Muscle of back (tissue), 11 donors: ENCODE results near the gene CCDC142. TPM values are rescaled to one million over a fixed set of nuclear protein-coding genes. Genes with fewer than 3 reads are reported as not detected.
A peak's percentile ranks its signal among the peaks of the same experiment; 100 is the strongest.
"Not testable (repeated sequence)": the region's sequence is repeated elsewhere in the genome, so short reads cannot be mapped to it uniquely, and the experiment has no call there.

ENCODE experiments used
- DNase-seq, 3 donors: peaks; one replicate each; pipeline versions ENCODE4 v3.0.0 to v3.0.0-alpha.2; 2013
- polyA plus RNA-seq, 10 donors: library from polyadenylated mRNA; unstranded; fragments of 120-200 nt; gene quantifications; one replicate each; pipeline ENCODE4 v1.2.1, GENCODE V29; 2013; ENCODE audit not compliant: insufficient read length in 10 of 10

The CCDC142 gene
- polyA plus RNA-seq, 10 donors = 4.8 to 11.4 (median 7.1) TPM

DNA sequence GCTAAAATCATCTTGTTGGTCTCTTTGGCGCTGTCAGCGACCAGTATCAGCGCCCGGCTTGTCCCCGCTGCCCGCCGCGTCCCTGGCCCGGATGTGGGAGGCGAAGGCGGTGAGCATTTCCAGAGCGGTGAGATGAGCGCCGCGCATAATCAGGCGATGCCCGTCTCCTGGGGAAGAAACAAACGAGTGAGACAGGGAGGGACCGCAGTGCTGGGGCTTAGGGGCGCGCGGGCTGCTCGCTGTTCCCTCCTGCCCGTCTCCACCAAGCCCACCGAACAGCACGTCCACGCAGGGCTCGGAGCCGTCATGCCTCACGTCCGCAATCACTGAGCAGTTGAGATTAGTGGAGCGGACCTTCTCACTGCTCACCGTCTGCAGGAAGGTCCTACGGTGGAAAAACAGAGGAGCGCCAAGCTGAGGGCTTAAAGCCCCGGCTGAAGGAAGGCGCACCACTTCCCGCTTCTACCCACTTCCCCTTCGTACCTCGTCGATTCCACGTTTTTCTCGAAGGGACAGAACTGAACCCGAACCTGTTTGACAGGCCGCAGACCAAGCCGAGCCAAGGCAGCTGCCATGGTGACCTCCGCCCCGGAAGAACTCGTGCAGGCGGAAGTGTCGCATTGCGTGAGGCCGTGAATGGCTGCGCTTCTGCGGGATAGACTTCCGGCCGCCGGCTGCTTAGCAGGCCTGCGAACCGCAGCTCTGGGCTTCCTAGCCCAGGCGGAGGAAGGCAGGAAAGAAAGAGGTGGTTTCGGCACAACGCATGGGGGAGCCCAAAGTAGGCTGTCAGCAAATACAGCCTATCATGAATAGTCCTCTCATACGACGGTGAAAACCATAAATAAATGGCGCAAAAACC, 10.5 kb downstream of the CCDC142 start, which contains the start of gene MRPL53:
Gene MRPL53 (minus strand): TSS at position 595 of the 859 bp plus-strand sequence. CDS start 20 bp downstream, at position 575.
- peak; percentile 95 to 98 (median 97) for DNase-seq

GRCh38 chr2:74471332-74472065, 11.3 kb downstream of the CCDC142 start:
- DNase-seq = no peak

DNA sequence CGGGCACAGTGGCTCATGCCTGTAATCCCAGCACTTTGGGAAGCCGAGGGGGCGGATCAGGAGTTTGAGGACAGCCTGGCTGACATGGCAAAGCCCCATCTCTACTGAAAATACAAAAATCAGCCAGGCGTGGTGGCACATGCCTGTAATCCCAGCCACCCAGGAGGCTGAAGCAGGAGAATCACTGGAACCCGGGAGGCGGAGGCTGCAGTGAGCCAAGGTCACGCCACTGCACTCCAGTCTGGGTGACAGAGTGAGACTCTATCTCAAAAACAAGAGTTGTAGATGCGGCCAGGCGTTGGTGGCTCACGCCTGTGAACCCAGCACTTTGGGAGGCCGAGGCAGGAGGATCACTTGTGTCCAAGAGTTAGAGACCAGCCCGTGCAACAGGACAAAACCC, 12.1 kb downstream of the CCDC142 start:
- not testable (repeated sequence) for DNase-seq

- peak in 1 of 3 donors; percentile 29 for DNase-seq
Measured at GRCh38 chr2:74464406-74464805, 18.4 kb downstream of the CCDC142 start.

DNA sequence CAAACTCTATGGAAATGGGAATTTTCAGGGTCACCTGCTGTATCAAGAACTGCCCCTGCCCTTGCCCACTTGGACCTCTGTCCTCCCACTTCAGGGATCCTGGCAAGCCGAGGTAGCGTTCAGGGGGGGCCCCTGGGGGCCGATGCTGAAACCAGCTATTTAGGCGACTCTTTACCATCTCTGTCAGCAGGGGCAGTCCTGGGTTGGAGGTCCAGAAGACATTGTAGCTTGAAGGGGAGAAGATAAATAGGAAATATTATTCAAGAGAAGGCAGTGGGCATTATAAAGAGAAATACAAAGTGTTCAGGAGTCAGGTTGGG, 20.1 kb downstream of the CCDC142 start:
- no peak for DNase-seq

GRCh38 chr2:74462054-74462785, 20.6 kb downstream of the CCDC142 start:
- no peak for DNase-seq

DNA sequence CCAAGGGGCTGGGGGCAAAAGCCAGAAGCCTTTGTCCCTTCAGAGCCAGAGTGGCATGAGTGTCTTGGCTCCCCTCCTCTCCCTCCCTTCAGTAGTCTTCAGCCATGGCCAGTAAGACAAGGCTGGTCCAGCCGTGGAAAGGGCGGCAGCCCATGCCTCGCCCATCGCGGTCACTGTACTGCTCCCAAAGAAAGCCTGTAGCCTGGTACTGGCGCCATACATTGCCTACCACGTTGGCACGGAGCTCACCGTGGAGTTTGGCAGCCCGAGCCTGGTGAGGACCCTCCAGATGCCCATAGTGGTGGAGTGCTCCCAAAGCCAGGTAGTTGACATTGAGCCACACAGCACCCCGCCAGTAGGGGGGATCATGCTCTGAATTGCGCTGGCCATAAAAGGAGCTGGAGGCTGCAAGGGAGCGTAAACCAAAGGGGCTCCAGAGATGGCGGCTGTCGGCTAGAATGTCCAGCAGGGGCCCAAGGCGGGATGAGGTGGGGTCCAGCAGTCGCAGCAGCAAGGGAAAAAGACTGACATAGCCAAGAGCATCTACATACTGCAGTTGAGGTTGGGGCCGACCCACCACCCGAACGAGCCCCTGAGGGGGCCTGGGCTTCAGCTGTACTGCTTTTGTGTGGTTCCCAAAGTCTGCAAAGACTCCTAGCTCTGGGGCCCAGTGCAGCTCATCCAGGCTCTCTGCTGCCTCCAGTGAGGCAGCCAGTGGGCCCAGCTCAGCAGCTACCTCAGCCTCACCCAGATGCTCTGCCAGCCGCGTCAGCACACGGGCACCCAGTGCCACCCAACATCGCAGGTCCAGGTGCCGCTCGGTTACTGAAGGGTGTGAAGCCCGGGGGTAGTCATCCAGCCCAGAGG, 21.4 kb downstream of the CCDC142 start:
- DNase-seq = no peak

GRCh38 chr2:74460187-74460586, 22.6 kb downstream of the CCDC142 start:
- DNase-seq = not testable (repeated sequence)

- DNase-seq = not testable (repeated sequence)
Measured at GRCh38 chr2:74459503-74460118, 23.2 kb downstream of the CCDC142 start.

DNA sequence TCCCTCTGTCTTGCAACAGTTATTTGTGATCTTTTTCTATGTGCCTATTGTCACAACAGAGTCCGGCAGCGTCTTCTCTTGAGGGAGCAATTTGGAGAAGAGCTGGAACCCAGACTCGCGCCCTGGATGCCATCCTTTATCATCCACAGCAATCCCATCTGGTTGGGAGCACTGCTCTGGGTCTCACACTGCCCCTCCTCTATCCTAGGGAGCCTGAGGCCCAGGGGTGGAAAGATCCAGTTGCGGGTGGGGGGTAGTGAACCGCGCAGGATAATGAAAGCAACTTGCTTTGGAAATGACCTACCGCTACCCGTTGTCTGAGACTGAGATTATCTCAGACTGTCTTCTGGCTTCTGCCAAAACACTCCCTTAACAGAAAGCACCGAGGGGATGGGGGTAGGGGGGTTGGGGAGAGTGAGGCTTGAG, 23.8 kb downstream of the CCDC142 start:
- no peak for DNase-seq

DNA sequence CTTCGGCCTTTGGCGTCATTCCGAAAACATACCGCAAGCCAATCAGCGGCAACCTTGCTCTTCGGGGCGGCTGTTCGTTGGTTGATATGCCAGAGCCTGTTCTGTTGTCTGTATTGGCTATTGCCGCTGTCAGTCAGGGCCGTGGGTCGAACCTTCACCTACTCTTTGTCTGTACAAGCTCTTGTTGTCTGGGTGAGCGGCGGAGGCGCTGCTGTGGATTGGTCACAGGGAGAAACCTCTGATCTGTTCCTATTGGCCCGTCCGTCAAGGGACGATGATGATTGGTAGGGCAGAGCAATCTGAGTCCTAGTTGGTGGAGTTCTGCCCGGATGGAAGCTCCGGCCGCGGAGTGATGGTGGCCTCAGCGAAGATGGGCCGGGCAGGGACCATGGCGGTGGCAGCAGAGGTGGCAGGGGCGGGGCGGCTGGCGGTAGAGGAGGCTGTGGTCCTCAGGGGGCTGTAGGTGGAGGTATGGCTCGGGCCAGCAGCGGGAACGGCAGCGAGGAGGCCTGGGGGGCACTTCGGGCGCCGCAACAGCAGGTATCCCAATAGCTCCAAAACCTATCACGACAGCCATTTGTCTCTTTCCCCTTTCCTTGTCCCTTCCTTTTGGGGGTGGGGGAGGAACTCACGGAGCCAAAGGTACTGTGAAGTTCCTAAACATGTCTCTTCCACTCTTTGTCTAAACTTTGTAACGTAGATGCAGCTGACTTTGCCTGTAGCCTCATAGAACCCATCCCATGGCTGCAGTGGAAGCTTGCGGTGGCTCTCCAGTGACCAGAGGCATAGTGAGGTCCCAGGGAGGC, 24.5 kb downstream of the CCDC142 start, which contains the start of gene WBP1:
Gene WBP1 (plus strand): TSS at position 307 of the 806 bp plus-strand sequence. CDS start 165 bp downstream, at position 472.
- peak; percentile 99 to 100 (median 100) for DNase-seq

GRCh38 chr2:74457549-74458131, 25.2 kb downstream of the CCDC142 start:
- DNase-seq = peak in 1 of 3 donors; percentile 70

GRCh38 chr2:74457129-74457548, 25.7 kb downstream of the CCDC142 start:
- DNase-seq = no peak

GRCh38 chr2:74454654-74455511, 27.9 kb downstream of the CCDC142 start, which contains the start of gene INO80B:
TSS of gene INO80B (plus strand) at chr2:74455087. CDS start at chr2:74455117, 30 bp downstream.
- DNase-seq = peak; percentile 98 to 99 (median 98)

- DNase-seq = no peak
Measured at GRCh38 chr2:74450570-74451190, 32.1 kb downstream of the CCDC142 start.

DNA sequence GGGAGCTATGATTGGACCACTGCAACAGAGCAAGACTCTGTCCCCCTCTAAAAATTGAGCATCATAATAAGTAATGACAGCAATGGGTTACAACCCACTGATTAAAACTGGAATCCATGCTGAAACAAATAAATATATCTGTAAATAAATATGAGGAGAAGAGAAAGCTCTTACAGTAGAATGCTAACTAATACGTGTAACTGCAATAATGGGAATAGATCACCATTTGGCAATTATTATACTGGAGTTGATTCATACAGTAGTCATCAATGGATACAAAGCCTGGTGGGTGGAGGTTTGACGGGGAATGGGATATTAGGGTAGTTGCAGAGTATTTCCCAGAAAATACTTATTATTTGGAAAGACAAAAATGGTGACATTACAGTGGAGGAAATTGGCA, 34.0 kb downstream of the CCDC142 start:
- DNase-seq = no peak

DNA sequence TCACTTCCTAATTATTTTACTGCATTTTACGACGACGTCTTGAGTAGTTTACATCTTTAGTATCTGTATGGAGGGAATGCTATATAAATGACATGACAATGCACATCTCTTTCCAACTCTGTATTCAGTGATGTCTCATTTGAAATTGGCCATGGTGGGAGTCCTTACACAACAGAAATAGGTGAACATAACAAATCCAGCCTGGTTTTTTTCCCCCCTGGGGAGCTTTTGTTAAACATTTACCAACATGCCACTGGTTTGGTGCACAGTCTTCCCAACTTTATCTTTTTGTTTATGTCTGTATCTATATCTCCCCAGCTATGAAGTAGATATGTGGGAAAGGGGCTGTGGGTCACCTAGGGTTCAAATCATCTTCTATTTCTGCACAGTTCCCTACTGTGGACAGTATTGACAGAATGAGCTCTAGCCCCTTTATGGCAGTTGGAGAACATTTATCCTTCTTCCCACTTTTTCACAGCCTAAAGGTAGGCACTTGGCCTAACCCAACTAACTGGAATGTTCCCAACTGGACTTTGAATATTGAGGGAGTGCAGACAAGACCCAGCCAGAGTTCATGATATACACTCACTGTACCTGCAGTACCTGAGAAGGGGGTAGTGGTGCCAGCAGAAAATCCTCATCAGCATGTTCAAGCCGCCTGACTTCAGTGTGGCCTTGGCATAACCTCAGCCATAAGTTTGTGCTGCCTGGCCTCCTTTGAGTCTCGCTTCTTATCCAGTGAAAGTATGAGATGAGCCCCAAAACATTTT, 35.4 kb downstream of the CCDC142 start:
- DNase-seq = no peak
